Natural killer cell treated with Interleukin-12 subunit alpha and Interleukin-12 subunit beta and Interleukin-15 and Interleukin-18, amount 100 ng/mL, for 72 hours (primary cell): ENCODE measurements around the gene TMEM178B. TPM values are rescaled to one million over a fixed set of nuclear protein-coding genes. Genes with fewer than 3 reads are reported as not detected.
A peak's percentile ranks its signal among the peaks of the same experiment; 100 is the strongest.

ENCODE experiments used
- ATAC-seq, 2 donors: fragments of 150-1000 bp; cut with Tn5 transposase in 1 of 2; sonication (Bioruptor Pico), chemical (Tn5 transposase) in 1 of 2; 2 replicates each; pipeline ENCODE4 v1.10.0; 2021
- DNase-seq: peaks from one replicate; pipeline ENCODE4 v3.0.0; 2022; ENCODE audit warnings: low spot score
- H3K27ac Mint-ChIP-seq, 2 donors: 1 replicate in 1 of 2; 2 replicates in 1 of 2; pipeline ENCODE4 v1.8.0; 2022; ENCODE audit warnings: mixed read lengths in 2 of 2, mild to moderate bottlenecking in 1 of 2, moderate library complexity in 1 of 2
- H3K27me3 Mint-ChIP-seq, 2 donors: 1 replicate in 1 of 2; 2 replicates in 1 of 2; pipeline ENCODE4 v1.8.0; 2022; ENCODE audit warnings: mixed read lengths in 2 of 2
- H3K36me3 Mint-ChIP-seq: one replicate; pipeline ENCODE4 v1.8.0; 2022; ENCODE audit warnings: mixed read lengths
- H3K4me1 Mint-ChIP-seq, 2 donors: 1 replicate in 1 of 2; 2 replicates in 1 of 2; pipeline ENCODE4 v1.8.0; 2022; ENCODE audit warnings: low read depth in 2 of 2, mixed read lengths in 2 of 2, mild to moderate bottlenecking in 1 of 2
- H3K4me3 Mint-ChIP-seq: one replicate; pipeline ENCODE4 v1.8.0; 2022; ENCODE audit warnings: mixed read lengths
- H3K9me3 Mint-ChIP-seq: 2 replicates; pipeline ENCODE4 v1.8.0; 2022; ENCODE audit warnings: mixed read lengths
- total RNA-seq, 2 donors: library from RNA; stranded (reverse); gene quantifications; one replicate each; pipeline ENCODE4 v1.2.3, GENCODE V29; 2022

Gene TMEM178B
- total RNA-seq, 2 donors from 2014 or later, result 8.2 to 9.0 TPM

DNA sequence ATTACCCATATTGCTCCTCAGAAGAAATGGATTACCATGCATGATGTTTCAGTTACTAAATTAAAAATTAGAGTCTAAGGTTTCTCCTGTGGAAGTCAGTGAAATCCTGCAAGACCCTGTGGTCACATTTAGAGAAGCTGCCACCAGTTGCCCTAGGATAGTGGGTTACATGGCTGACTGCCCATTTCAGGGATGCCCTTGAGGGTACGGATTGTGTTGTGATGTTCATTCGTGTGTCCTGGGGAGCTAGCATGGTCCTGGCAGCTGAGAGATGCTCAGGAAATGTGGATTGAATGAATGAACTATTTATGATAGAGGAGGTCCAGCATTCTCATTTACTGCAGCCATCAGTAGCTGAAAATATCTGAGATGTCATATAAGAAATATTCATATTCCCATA, 55.1 kb downstream of the TMEM178B start:
- DNase-seq (no peak), ATAC-seq (no peak)
- Mint-ChIP-seq H3K4me1 (peaks cover 0 to 3% of the 10 kb centered on the region in 2 donors), H3K9me3 (no peaks in the 10 kb centered on the region), H3K27ac (no peak overlapping the region), H3K27me3 (peaks cover 38 to 57% of the 10 kb centered on the region in 2 donors), H3K36me3 (no peaks in the 10 kb centered on the region), H3K4me3 (no peak overlapping the region)

GRCh38 chr7:141132671-141133070, 58.8 kb downstream of the TMEM178B start:
- Mint-ChIP-seq H3K36me3 (no peaks in the 10 kb centered on the region), H3K27me3 (peaks cover 40 to 46% of the 10 kb centered on the region in 2 donors), H3K27ac (no peak overlapping the region), H3K9me3 (no peaks in the 10 kb centered on the region), H3K4me1 (no peaks in the 10 kb centered on the region), H3K4me3 (no peak overlapping the region)
- DNase-seq (no peak), ATAC-seq (no peak)

DNA sequence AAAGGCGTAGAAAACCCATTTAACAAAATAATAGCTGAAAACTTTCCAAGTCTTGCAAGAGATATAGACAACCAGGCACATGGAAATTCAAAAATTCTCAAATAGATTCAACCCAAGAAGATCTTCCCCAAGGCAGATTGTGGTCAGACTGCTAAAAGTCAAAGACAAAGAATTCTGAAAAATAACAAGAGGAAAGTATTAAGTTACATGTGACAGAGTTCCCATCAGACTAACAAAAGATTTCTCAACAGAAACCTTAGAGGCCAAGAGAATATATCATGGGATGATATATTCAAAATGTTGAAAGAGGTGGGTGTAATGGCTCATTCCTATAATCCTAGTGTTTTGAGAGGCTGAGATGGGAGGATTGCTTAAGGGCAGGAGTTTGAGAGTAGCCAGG, 59.8 kb downstream of the TMEM178B start:
- no peak for ATAC-seq
- DNase-seq, result no peak

GRCh38 chr7:141142058-141142457, 68.2 kb downstream of the TMEM178B start:
- Mint-ChIP-seq H3K4me3 (no peak overlapping the region), H3K27me3 (peaks cover 16 to 18% of the 10 kb centered on the region in 2 donors), H3K9me3 (peaks cover 3% of the 10 kb centered on the region), H3K27ac (no peak overlapping the region), H3K4me1 (no peaks in the 10 kb centered on the region), H3K36me3 (no peaks in the 10 kb centered on the region)
- DNase-seq (no peak), ATAC-seq (no peak)

More for the DNA sequence above, 59.8 kb downstream of the TMEM178B start:
- Mint-ChIP-seq H3K4me1 (no peaks in the 10 kb centered on the region), H3K27ac (no peak overlapping the region), H3K4me3 (no peak overlapping the region), H3K27me3 (peaks cover 38 to 46% of the 10 kb centered on the region in 2 donors), H3K36me3 (no peaks in the 10 kb centered on the region), H3K9me3 (no peaks in the 10 kb centered on the region)

- H3K9me3 Mint-ChIP-seq, result peaks cover 3% of the 10 kb centered on the region
- DNase-seq (no peak), ATAC-seq (no peak)
- H3K36me3 Mint-ChIP-seq, result no peaks in the 10 kb centered on the region
- H3K27me3 Mint-ChIP-seq, result peaks cover 10 to 18% of the 10 kb centered on the region in 2 donors
- no peaks in the 10 kb centered on the region for H3K4me1 Mint-ChIP-seq
- H3K27ac Mint-ChIP-seq, result no peak overlapping the region
- no peak overlapping the region for H3K4me3 Mint-ChIP-seq
These were observed 71.2 kb downstream of the TMEM178B start for GRCh38 chr7:141144921-141145629.

DNA sequence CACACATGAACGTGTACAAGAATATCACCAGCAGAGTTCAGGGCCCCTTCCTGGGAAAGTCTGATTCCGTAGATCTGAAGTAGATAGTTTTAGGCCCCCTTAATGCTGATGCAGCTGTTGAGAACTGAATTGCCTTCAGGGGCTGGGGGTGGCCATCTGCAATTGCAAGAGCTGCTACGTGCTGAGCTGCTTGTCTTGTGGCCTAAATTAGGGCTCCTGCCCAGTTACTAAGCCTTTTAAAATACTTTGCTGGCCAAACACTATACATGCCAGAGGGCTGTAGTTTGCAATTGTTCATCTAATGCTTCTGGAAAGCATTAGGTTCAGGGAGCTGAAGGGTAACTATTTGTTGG, 71.7 kb downstream of the TMEM178B start:
- ATAC-seq (no peak), DNase-seq (no peak)
- H3K27ac Mint-ChIP-seq, result no peak overlapping the region
- H3K27me3 Mint-ChIP-seq, result peaks cover 8 to 18% of the 10 kb centered on the region in 2 donors
- peaks cover 3% of the 10 kb centered on the region for H3K9me3 Mint-ChIP-seq
- H3K4me1 Mint-ChIP-seq, result no peaks in the 10 kb centered on the region
- H3K4me3 Mint-ChIP-seq, result no peak overlapping the region
- no peaks in the 10 kb centered on the region for H3K36me3 Mint-ChIP-seq

DNA sequence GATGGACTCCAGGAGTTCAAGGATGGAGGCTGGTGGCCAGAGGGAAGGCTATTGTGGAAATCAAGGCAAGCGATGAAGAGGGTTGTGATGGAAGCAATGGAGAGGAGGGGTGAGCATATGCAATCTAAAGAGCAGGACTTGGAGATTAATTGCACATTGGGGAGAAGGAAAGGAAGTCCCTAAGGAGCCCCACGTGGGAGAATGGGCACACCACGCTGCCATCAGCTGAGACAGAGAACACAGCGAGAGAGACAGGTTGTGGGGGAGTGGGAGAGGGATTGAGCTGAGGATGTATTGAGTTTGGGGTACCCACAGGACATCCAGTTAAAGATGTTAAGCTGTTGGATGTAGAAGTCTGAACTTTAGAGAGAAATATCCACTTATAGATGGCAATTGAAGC, 73.6 kb downstream of the TMEM178B start:
- no peak for ATAC-seq
- no peak overlapping the region for H3K4me3 Mint-ChIP-seq
- no peak overlapping the region for H3K27ac Mint-ChIP-seq
- no peaks in the 10 kb centered on the region for H3K4me1 Mint-ChIP-seq
- H3K36me3 Mint-ChIP-seq, result no peaks in the 10 kb centered on the region
- H3K9me3 Mint-ChIP-seq, result no peaks in the 10 kb centered on the region
- peaks cover 3 to 7% of the 10 kb centered on the region in 2 donors for H3K27me3 Mint-ChIP-seq
- DNase-seq, result no peak

DNA sequence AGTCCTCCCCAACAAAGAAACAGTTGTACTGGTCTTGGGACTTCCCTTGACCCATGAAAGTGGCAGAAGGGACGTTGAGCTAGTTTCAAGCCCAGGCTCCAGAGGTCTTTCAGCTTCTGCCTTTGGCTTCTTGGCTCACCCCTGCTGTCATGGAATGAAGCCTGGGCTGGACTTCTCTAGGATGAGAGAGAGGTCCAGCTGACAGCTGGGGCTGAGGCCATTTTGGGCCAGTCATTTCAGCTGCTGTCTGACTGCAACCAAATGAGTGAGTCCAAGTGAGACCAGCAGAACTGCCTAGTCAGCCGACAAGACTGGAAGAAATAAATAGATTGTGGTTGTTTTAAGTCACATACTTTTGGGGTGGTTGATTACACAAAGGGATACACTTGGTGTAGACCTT, 76.6 kb downstream of the TMEM178B start:
- Mint-ChIP-seq H3K27ac (no peak overlapping the region), H3K27me3 (no peaks in the 10 kb centered on the region), H3K4me3 (no peak overlapping the region), H3K36me3 (no peaks in the 10 kb centered on the region), H3K9me3 (no peaks in the 10 kb centered on the region), H3K4me1 (no peaks in the 10 kb centered on the region)
- no peak for DNase-seq
- ATAC-seq, result no peak

DNA sequence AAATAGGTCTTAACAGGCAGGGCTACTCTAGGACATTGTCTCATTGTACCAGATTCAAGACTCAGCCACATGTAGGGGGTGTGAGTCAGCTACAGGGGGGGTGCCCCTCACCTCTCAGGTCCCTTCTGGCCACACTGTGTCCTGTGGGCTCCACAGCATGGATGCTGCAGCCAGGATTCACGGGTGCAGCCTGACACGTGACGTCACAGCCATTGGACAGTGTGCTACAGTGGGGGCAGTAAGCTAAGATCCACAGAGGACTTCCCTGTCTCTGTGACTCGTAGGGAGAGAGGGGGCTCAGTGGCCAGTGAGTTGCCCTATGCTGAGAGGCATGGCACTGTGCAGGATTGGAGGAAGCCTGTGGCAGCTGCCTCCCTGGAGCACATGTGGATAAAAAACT, 77.9 kb downstream of the TMEM178B start:
- no peaks in the 10 kb centered on the region for H3K27me3 Mint-ChIP-seq
- no peak overlapping the region for H3K4me3 Mint-ChIP-seq
- peak; percentile 41 to 53 for ATAC-seq
- no peak overlapping the region for H3K27ac Mint-ChIP-seq
- H3K9me3 Mint-ChIP-seq, result no peaks in the 10 kb centered on the region
- no peaks in the 10 kb centered on the region for H3K4me1 Mint-ChIP-seq
- H3K36me3 Mint-ChIP-seq, result no peaks in the 10 kb centered on the region
- no peak for DNase-seq

- no peaks in the 10 kb centered on the region for H3K36me3 Mint-ChIP-seq
- H3K27me3 Mint-ChIP-seq, result peaks cover 8 to 13% of the 10 kb centered on the region in 2 donors
- H3K9me3 Mint-ChIP-seq, result no peaks in the 10 kb centered on the region
- ATAC-seq, result no peak
- H3K4me1 Mint-ChIP-seq, result no peaks in the 10 kb centered on the region
- H3K4me3 Mint-ChIP-seq, result no peak overlapping the region
- H3K27ac Mint-ChIP-seq, result no peak overlapping the region
- no peak for DNase-seq
These were observed 79.4 kb downstream of the TMEM178B start for GRCh38 chr7:141153231-141153630.

DNA sequence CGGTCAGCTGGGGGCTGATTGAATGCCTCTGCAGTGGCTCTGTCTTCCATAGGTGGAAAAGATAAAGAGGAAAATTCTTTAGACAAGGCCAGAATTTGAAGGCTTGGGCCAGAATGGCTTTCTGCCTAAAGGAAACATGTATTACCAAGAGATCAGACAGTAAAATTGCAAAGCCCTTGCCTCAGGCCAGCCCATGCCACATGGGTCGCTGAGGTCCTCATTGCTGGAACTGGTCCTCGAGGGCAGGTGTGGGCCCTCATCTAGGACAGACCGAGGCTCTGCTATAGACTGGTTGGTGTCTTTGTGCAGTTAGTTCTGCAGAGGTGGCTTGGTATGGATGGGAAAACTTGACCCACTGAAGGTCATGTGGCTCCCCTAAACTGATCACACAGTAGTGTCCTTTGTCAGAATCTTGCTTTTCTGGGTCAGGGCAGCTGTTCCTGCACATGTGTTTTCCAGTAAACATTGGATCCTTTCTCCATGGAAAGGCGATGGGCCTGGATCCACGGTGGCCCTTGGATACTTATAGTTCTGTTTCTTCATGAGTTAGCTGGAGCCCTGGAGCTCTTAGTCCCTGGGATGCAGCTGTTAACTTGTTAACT, 80.4 kb downstream of the TMEM178B start:
- Mint-ChIP-seq H3K36me3 (no peaks in the 10 kb centered on the region), H3K27ac (no peak overlapping the region), H3K4me1 (no peaks in the 10 kb centered on the region), H3K4me3 (no peak overlapping the region), H3K27me3 (peaks cover 11 to 13% of the 10 kb centered on the region in 2 donors), H3K9me3 (no peaks in the 10 kb centered on the region)
- ATAC-seq (peak in 1 of 2 donors; percentile 12), DNase-seq (no peak)

DNA sequence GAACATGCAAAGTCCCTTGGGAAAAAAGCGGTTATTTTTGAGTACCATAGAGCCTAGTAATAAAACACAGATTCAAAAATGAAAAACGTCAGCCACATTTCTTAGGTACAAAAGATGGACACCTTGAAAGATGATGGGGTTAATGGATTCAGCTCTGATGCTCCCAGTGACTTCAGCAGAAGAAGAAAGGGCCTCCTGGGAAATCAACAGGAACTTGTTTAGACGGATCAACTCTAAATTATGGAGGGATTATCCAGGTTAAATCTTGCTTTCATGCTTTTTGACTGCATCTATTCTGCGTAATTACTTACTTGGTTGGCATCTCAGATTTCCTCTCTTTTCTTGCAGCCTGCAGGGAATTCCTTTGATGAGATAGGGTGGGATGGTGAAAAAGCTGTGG, 82.5 kb downstream of the TMEM178B start:
- DNase-seq, result no peak
- no peaks in the 10 kb centered on the region for H3K4me1 Mint-ChIP-seq
- H3K27me3 Mint-ChIP-seq, result peaks cover 13 to 15% of the 10 kb centered on the region in 2 donors
- H3K4me3 Mint-ChIP-seq, result no peak overlapping the region
- H3K36me3 Mint-ChIP-seq, result no peaks in the 10 kb centered on the region
- ATAC-seq, result no peak
- no peaks in the 10 kb centered on the region for H3K9me3 Mint-ChIP-seq
- no peak overlapping the region for H3K27ac Mint-ChIP-seq

DNA sequence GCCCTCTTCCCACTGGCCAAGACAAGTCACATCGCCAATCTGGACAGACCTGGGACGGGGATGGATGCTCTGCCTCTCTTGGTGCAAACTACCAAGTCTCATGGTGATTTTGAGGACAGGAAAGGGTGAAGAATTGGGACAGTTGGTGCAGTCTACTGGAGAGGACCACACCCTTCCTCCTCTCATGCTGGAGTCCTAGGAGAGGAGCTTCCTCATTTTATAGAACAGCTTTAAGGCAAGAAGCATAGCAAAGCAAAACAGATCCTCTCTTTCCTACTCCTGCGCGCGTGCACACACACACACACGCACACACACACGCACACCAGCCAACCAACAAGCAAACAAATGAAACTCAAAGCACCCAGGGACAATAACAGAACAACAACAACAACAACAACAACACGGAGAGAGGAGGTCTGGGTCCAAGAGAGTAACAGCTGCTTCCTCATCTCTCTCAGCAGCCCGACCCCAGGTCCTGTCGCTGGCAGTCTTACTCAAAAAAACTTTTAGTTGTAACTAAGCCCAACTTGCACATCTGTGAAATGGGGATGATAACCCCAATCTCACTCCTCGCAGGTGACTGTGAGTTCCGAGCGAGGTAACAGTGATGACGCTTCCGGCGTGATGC, 83.4 kb downstream of the TMEM178B start:
- Mint-ChIP-seq H3K27ac (no peak overlapping the region), H3K27me3 (peaks cover 13 to 19% of the 10 kb centered on the region in 2 donors), H3K4me1 (no peaks in the 10 kb centered on the region), H3K36me3 (no peaks in the 10 kb centered on the region), H3K9me3 (no peaks in the 10 kb centered on the region), H3K4me3 (no peak overlapping the region)
- no peak for DNase-seq
- no peak for ATAC-seq

DNA sequence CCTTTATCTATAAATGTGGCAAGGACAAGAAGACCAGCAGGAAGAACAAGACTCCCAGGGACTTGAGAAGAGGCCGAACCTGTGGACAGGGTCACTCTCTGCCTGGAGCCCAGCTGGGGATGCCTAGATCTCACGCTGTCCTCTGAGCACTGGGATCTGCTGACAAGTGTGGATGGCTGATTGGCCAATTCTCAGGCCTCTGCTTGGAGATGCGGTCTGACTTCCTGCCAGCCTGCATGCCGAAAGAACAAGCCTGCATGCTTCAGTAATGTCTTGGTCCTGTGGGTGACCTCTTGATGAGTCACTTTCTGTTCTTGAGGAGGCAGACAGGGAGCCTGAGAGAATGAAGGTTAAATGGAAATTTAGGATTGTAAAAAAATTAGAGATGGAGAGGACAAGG, 84.7 kb downstream of the TMEM178B start:
- H3K4me3 Mint-ChIP-seq, result no peak overlapping the region
- H3K27ac Mint-ChIP-seq, result no peak overlapping the region
- H3K36me3 Mint-ChIP-seq, result no peaks in the 10 kb centered on the region
- DNase-seq (no peak), ATAC-seq (no peak)
- no peaks in the 10 kb centered on the region for H3K4me1 Mint-ChIP-seq
- H3K9me3 Mint-ChIP-seq, result no peaks in the 10 kb centered on the region
- H3K27me3 Mint-ChIP-seq, result peaks cover 17 to 19% of the 10 kb centered on the region in 2 donors
